ENCODE data around the gene SPAG5. TPM values are rescaled to one million over a fixed set of nuclear protein-coding genes. Genes with fewer than 3 reads are reported as not detected.

SPAG5 gene
- total and polyA plus RNA-seq, 4 donors = 10.6 to 41.8 (median 12.8) TPM

DNA sequence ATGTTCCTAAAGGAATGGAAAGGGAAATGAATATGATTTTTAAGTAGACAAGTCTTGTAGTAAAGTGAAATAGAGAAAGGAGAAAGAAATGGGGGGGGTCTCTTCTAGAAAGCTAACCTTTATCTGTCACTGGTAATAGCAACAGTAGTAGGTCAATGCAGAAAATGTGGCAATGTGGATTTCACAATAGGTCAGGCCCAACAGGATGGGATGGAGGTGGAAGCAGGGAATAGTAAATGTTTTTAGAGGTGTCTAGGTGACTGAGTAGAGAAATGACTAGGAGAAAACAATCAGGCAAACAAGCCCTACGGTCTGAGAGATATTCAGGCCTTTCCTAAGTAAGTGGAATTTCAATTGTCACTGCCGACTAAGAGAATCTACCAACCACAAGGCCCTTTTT is 21.2 kb upstream of the SPAG5 start:
- DNase-seq (ENCODE audit: low spot score) = no peak
- Histone ChIP-seq H3K9ac (ENCODE audit: low read depth in 1 of 2, low read length in 2 of 2) (no peak overlapping the region), H3K4me1 (ENCODE audit: control insufficient read depth in 4 of 4, insufficient read depth in 4 of 4, low read length in 3 of 4) (peaks cover 6 to 29% (median 23%) of the 10 kb centered on the region in 4 donors), H3K27ac (ENCODE audit: low read depth in 1 of 2, low read length in 2 of 2) (peak overlapping the region; percentile 76 to 90), H3K4me3 (ENCODE audit: low read depth in 1 of 3, low read length in 3 of 3) (no peak overlapping the region), H3K9me3 (ENCODE audit: control insufficient read depth in 4 of 4, low read length in 3 of 4) (no peaks in the 10 kb centered on the region), H3K36me3 (ENCODE audit: control insufficient read depth in 4 of 4, insufficient read depth in 3 of 4, low read depth in 1 of 4, low read length in 3 of 4) (peaks cover 12 to 68% (median 61%) of the 10 kb centered on the region in 4 donors), H3K27me3 (ENCODE audit: control insufficient read depth in 4 of 4, insufficient read depth in 4 of 4, low read length in 3 of 4) (no peaks in the 10 kb centered on the region)
- WGBS = 38% methylated on average over 2 of the region's 2 CpGs
- TF ChIP-seq EGR1 (IDR thresholded peaks at IDR 0.05; ENCODE audit: low read depth in 2 of 2) (no peak), RXRA (IDR thresholded peaks at IDR 0.05) (peak; percentile 47 to 76), MAX (IDR thresholded peaks at IDR 0.05) (peak; percentile 25), NR2F2 (IDR thresholded peaks at IDR 0.05) (peak; percentile 47), RAD21 (IDR thresholded peaks at IDR 0.05) (peak; percentile 20 to 36), HNF4G (IDR thresholded peaks at IDR 0.05) (no peak), REST (IDR thresholded peaks at IDR 0.05) (peak; percentile 40), JUND (IDR thresholded peaks at IDR 0.05) (peak in 1 of 2 donors; percentile 37), FOXA2 (IDR thresholded peaks at IDR 0.05) (peak; percentile 39), TAF1 (conservative IDR thresholded peaks at IDR 0.05) (no peak), ATF3 (IDR thresholded peaks at IDR 0.05) (no peak), GABPA (IDR thresholded peaks at IDR 0.05 in 1 of 2, conservative IDR thresholded peaks at IDR 0.05 in 1 of 2) (no peak), YY1 (IDR thresholded peaks at IDR 0.05) (peak; percentile 45), FOXA1 (IDR thresholded peaks at IDR 0.05) (no peak), HNF4A (conservative IDR thresholded peaks at IDR 0.05) (peak; percentile 48 to 63), SP1 (IDR thresholded peaks at IDR 0.05) (peak; percentile 29)

DNA sequence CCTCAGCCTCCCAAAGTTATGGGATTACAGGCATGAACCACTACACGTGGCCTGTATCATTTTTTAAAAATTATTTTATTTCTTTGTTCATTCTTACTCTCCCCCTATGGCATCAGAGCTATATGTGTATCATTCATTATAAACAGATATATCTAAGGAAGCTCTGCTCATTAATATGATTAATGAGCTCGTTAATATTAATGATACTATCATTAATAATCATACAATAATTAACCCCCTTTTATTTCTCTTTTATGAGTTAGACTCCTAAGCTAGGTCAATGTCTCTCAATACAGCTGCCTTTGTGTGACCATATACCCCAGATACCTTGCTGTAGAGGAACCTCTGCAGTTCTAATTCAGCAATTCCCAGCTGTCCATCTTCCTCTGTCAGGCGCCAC is 19.6 kb upstream of the SPAG5 start:
- Histone ChIP-seq H3K36me3 (ENCODE audit: control insufficient read depth in 4 of 4, insufficient read depth in 3 of 4, low read depth in 1 of 4, low read length in 3 of 4) (peaks cover 15 to 76% (median 58%) of the 10 kb centered on the region in 4 donors), H3K27me3 (ENCODE audit: control insufficient read depth in 4 of 4, insufficient read depth in 4 of 4, low read length in 3 of 4) (no peaks in the 10 kb centered on the region), H3K9ac (ENCODE audit: low read depth in 1 of 2, low read length in 2 of 2) (no peak overlapping the region), H3K27ac (ENCODE audit: low read depth in 1 of 2, low read length in 2 of 2) (no peak overlapping the region), H3K4me3 (ENCODE audit: low read depth in 1 of 3, low read length in 3 of 3) (no peak overlapping the region), H3K9me3 (ENCODE audit: control insufficient read depth in 4 of 4, low read length in 3 of 4) (no peaks in the 10 kb centered on the region), H3K4me1 (ENCODE audit: control insufficient read depth in 4 of 4, insufficient read depth in 4 of 4, low read length in 3 of 4) (peaks cover 2 to 17% (median 14%) of the 10 kb centered on the region in 4 donors)
- TF ChIP-seq SP1 (IDR thresholded peaks at IDR 0.05) = no peak
- TF ChIP-seq RAD21 (IDR thresholded peaks at IDR 0.05) = no peak
- TF ChIP-seq HNF4G (IDR thresholded peaks at IDR 0.05) = no peak
- no peak for TF ChIP-seq FOXA2 (IDR thresholded peaks at IDR 0.05)
- no peak for DNase-seq (ENCODE audit: low spot score)
- 93% methylated on average over 3 of the region's 3 CpGs for WGBS

- Histone ChIP-seq H3K36me3 (ENCODE audit: control insufficient read depth in 4 of 4, insufficient read depth in 3 of 4, low read depth in 1 of 4, low read length in 3 of 4) (peaks cover 15 to 74% (median 52%) of the 10 kb centered on the region in 4 donors), H3K27ac (ENCODE audit: low read depth in 1 of 2, low read length in 2 of 2) (no peak overlapping the region), H3K9ac (ENCODE audit: low read depth in 1 of 2, low read length in 2 of 2) (no peak overlapping the region), H3K27me3 (ENCODE audit: control insufficient read depth in 4 of 4, insufficient read depth in 4 of 4, low read length in 3 of 4) (no peaks in the 10 kb centered on the region), H3K9me3 (ENCODE audit: control insufficient read depth in 4 of 4, low read length in 3 of 4) (no peaks in the 10 kb centered on the region), H3K4me3 (ENCODE audit: low read depth in 1 of 3, low read length in 3 of 3) (no peak overlapping the region), H3K4me1 (ENCODE audit: control insufficient read depth in 4 of 4, insufficient read depth in 4 of 4, low read length in 3 of 4) (peaks cover 2 to 12% (median 9%) of the 10 kb centered on the region in 4 donors)
- DNase-seq (ENCODE audit: low spot score) = no peak
- TF ChIP-seq EGR1 (IDR thresholded peaks at IDR 0.05; ENCODE audit: low read depth in 2 of 2) (no peak), ATF3 (IDR thresholded peaks at IDR 0.05) (no peak), TAF1 (conservative IDR thresholded peaks at IDR 0.05) (no peak)
- WGBS = 82% methylated on average over 7 of the region's 7 CpGs
Observed at GRCh38 chr17:28616281-28616680, 17.5 kb upstream of the SPAG5 start.

Measured in liver (tissue), 9 donors.